Panc1 (cell line): Measurements from ENCODE around the gene CDYL.

Experiments
- POLR2AphosphoS5 ChIP-seq: IDR thresholded peaks from 2 replicates; pipeline ENCODE4 v1.6.1; 2012; ENCODE audit warnings: mild to moderate bottlenecking, low read depth, low read length, moderate library complexity
- SIN3A ChIP-seq: IDR thresholded peaks from 2 replicates; pipeline ENCODE4 v1.6.1; 2012; ENCODE audit warnings: low read depth, mild to moderate bottlenecking, low read length, moderate library complexity, borderline replicate concordance; ENCODE audit not compliant: insufficient read depth
- TCF7L2 ChIP-seq: IDR thresholded peaks from 2 replicates; pipeline ENCODE4 v1.6.1; 2011; ENCODE audit warnings: mild to moderate bottlenecking, low read depth, low read length, inconsistent platforms
- TF ChIP-seq, protein P1 (sequence below): fragments of 450-650 bp; IDR thresholded peaks from 2 replicates; pipeline ENCODE4 v1.5.1; 2017; ENCODE audit warnings: mild to moderate bottlenecking
- TF ChIP-seq, protein P2 (sequence below), 2 experiments: IDR thresholded peaks; 2 replicates each; pipeline ENCODE4 v1.6.1; 2011 to 2012; ENCODE audit warnings: low read depth in 2 of 2, control low read depth in 1 of 2, low read length in 1 of 2, mild to moderate bottlenecking in 1 of 2, moderate library complexity in 1 of 2; ENCODE audit not compliant: insufficient read depth in 1 of 2

DNA sequence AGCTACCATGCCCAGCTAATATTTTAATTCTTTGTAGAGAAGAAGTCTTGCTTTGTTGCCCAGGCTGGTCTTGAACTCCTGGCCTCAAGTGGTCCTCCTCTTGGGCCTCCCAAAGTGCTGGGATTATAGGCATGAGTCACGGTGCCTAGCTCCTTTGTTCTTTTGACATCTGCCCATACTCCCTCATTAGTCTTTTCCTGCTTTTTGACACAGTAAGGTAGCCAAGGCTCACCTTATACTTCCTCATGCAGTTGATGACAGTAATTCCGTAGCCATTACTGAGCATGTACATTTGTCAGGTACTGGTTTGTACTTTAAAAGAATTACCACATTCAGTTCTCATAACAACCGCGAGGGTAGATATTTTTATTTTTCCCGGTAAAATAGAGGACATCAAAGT is 76.7 kb downstream of the CDYL start:
- TF ChIP-seq SIN3A (no peak), POLR2AphosphoS5 (no peak), TCF7L2 (no peak)
- TF ChIP-seq, protein P1, sequence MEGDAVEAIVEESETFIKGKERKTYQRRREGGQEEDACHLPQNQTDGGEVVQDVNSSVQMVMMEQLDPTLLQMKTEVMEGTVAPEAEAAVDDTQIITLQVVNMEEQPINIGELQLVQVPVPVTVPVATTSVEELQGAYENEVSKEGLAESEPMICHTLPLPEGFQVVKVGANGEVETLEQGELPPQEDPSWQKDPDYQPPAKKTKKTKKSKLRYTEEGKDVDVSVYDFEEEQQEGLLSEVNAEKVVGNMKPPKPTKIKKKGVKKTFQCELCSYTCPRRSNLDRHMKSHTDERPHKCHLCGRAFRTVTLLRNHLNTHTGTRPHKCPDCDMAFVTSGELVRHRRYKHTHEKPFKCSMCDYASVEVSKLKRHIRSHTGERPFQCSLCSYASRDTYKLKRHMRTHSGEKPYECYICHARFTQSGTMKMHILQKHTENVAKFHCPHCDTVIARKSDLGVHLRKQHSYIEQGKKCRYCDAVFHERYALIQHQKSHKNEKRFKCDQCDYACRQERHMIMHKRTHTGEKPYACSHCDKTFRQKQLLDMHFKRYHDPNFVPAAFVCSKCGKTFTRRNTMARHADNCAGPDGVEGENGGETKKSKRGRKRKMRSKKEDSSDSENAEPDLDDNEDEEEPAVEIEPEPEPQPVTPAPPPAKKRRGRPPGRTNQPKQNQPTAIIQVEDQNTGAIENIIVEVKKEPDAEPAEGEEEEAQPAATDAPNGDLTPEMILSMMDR, result no peak
- TF ChIP-seq, protein P2, sequence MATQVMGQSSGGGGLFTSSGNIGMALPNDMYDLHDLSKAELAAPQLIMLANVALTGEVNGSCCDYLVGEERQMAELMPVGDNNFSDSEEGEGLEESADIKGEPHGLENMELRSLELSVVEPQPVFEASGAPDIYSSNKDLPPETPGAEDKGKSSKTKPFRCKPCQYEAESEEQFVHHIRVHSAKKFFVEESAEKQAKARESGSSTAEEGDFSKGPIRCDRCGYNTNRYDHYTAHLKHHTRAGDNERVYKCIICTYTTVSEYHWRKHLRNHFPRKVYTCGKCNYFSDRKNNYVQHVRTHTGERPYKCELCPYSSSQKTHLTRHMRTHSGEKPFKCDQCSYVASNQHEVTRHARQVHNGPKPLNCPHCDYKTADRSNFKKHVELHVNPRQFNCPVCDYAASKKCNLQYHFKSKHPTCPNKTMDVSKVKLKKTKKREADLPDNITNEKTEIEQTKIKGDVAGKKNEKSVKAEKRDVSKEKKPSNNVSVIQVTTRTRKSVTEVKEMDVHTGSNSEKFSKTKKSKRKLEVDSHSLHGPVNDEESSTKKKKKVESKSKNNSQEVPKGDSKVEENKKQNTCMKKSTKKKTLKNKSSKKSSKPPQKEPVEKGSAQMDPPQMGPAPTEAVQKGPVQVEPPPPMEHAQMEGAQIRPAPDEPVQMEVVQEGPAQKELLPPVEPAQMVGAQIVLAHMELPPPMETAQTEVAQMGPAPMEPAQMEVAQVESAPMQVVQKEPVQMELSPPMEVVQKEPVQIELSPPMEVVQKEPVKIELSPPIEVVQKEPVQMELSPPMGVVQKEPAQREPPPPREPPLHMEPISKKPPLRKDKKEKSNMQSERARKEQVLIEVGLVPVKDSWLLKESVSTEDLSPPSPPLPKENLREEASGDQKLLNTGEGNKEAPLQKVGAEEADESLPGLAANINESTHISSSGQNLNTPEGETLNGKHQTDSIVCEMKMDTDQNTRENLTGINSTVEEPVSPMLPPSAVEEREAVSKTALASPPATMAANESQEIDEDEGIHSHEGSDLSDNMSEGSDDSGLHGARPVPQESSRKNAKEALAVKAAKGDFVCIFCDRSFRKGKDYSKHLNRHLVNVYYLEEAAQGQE (IDR thresholded peaks at IDR 0.05; ENCODE audit: insufficient read depth in 1 of 2, low read depth in 2 of 2, low read length in 1 of 2), result no peak
